ENCODE results near the gene SEMG2. TPM values are rescaled to one million over a fixed set of nuclear protein-coding genes. Genes with fewer than 3 reads are reported as not detected.

The SEMG2 gene, protein sequence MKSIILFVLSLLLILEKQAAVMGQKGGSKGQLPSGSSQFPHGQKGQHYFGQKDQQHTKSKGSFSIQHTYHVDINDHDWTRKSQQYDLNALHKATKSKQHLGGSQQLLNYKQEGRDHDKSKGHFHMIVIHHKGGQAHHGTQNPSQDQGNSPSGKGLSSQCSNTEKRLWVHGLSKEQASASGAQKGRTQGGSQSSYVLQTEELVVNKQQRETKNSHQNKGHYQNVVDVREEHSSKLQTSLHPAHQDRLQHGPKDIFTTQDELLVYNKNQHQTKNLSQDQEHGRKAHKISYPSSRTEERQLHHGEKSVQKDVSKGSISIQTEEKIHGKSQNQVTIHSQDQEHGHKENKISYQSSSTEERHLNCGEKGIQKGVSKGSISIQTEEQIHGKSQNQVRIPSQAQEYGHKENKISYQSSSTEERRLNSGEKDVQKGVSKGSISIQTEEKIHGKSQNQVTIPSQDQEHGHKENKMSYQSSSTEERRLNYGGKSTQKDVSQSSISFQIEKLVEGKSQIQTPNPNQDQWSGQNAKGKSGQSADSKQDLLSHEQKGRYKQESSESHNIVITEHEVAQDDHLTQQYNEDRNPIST
- total RNA-seq (2014; rRNA removed; shearing (Covaris generic)) = not detected in 2 replicates

DNA sequence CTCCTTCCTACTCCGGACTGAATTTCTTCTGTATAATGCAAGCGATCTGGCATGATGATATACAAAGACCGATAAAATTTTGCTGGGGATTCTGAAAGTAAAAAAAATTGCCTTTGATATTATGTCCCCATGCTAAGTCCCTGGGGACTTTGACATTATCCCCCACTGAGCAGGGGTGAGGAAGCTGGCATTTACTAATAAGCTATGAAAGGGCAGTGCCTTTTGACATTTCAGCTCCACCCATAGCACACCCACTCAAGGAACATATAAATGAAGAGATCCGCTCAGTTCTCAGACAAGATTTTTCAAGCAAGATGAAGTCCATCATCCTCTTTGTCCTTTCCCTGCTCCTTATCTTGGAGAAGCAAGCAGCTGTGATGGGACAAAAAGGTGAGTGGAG is at the start of gene SEMG2:
Gene SEMG2, plus strand, starts transcription at position 298 of the 400 bp plus-strand sequence. Its CDS starts 17 bp downstream, at position 315.
- DNase-seq (ENCODE audit: low read depth) = no peak

DNA sequence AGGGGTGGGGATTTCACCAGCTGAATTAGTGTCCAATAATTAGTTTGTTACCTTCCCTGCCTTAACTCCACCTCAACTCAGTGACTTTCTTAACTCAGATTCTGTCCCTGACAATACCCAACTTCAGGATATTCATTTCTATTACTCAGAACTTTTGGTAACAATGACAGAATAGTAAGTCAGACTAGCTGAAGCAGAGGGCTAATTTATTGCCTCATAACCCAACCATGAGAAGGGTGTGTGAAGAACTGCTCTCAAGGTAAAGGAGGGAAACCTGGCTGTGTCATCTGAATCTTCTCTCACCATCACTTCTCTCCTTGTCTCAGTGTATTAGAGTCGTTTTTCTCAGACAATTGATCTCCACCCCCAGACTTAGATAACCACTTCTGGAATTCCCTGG is 47.7 kb upstream of the SEMG2 start:
- no peak for DNase-seq (ENCODE audit: low read depth)

DNA sequence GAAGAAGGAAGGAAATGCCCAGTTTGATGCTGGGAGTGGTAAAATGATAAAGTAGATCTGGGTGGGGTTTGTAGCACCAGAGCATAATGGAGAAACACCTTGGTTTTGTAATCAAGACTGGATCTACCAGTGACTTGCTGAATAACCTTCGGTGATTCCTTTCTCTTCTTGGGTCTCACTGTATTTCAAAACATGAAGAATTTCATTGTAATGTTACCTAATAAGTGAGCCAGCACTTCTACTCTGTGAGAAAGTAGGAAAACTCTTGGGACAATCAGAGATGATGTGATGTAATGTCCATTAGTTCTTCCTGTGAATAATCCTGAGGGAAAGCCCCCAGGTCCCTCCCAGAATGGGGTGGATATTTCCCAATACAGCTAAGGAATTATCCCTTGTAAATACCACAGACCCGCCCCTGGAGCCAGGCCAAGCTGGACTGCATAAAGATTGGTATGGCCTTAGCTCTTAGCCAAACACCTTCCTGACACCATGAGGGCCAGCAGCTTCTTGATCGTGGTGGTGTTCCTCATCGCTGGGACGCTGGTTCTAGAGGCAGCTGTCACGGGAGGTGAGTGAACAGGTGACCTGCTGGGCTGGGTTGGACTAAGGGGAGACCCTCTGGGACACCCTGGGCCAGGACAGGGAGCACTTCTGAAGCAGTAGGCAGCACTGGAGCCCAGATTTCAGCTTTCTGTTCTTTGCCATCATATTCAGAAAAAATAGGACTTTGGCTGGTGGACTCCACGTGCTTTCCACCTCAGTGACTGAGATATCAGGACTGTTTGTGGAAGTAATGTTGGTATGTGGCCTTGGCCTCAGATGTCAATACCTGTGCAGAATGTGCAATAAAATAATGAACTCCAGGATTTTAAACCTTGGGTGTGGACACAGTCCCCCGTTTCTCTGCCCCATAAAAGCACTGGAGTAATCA is 46.5 kb upstream of the SEMG2 start, which contains the start of gene PI3:
Gene PI3, plus strand, starts transcription at position 469 of the 931 bp plus-strand sequence. Its CDS starts 21 bp downstream, at position 490.
- DNase-seq (ENCODE audit: low read depth) = peak; percentile 16

DNA sequence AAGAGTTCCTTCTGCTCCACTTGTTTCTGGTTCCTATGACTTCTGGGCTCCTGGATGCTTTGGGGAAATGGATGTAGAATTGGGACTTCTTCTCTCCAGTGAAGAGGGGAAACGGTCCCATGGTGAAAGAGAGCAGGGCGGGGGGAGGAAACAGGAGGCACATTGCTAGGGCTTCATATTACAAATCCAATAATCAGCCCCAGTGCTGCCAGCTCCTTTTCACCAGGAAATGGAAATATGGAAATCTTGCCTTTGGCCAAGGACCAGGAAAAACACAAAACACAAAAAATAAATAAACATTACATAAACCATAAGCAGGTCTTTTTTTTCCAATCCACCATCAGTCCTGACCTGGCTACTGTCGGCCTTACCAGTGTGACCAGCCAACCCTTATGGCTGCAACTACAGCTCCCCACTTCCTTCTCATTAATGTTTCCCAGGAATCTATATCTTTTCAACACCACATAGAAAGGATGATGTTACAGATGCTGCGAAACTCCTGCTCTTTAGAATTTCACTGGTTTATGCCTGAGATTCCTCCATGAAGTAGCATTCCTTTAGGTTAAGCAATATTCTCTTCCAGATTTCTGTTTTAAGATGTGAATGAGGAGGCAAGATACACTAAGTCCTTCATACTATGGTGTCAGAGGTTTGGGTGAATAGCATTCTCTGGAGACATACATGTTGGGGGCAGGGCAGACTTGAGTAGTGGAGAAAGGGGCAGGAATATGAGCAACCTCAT is 44.5 kb upstream of the SEMG2 start:
- no peak for DNase-seq (ENCODE audit: low read depth)

DNA sequence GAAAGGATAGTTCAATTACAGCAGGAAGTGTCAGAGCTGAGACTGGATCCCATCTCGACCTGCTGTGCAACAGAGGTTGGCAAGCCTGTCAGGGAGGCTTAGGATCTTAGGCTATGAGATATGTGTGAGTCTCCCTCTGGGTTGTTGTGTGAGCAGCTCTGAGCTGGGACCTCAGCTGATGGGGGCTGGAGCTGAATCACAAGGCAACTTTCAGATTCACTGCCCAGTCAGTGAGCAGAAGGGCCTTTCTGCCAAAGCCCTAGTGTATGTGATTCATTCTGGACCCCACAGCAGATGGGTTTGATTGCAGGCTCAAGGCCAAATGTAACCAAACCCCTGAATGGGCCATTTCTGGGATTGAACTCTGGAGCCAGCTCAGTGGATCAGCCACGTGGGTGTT is 42.0 kb upstream of the SEMG2 start:
- no peak for DNase-seq (ENCODE audit: low read depth)

DNA sequence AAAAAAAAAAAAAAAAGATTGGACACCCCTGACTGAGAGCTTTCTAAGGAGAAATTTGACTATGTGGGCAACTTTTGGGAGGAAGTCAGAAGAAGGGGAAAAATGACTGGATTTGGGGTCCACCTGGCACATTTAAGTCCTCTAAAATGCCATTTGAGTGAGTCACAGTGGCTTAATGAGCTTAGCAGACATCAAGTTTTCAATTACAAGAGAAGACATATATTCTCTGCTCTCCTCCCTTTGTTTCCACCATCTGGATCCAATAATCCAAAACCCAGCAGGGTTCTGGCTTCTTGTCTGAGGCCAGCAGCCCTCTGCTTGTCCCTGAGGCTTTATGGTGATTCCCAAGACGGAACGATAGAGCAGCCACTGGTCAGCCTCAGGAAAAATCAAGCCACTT is 39.5 kb upstream of the SEMG2 start:
- peak; percentile 16 for DNase-seq (ENCODE audit: low read depth)

DNA sequence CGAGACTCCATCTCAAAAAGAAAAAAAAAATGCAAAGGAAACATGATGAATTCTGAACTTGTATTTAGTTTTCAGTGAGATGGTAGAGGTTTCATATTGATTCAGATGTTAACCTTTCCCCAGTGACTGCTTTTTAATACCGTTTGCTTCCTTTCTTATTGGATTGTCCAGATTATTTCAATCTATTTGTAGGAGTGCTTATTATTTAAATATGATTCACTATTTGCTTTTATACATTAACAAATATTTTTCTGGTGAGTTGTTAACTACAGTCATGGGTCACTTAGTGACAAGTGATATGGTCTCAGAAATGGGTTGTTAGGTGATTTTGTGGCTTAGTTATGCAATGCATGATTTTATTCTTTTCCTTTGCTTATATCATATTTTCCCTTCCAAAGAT is 38.1 kb upstream of the SEMG2 start:
- DNase-seq (ENCODE audit: low read depth) = no peak

DNA sequence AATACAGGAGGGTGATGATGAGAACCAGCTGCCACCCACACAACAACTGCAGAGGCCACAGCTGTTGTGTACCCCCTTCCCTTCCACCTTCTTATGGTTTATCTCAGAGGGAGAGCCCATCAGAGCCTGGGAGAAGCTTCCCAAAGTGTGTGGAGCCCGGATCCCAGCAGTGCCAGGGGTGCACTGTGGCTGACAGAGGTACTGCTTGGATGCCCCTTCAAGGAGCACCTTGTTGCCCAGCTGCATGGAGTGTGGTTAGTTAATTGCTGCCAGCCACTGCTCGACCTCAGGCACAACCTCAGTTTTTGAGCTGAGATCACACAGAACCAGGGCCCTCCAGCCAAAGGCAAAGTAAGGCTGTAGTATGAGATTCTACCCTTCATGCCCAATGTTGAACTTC is 33.5 kb upstream of the SEMG2 start:
- DNase-seq (ENCODE audit: low read depth) = no peak

DNA sequence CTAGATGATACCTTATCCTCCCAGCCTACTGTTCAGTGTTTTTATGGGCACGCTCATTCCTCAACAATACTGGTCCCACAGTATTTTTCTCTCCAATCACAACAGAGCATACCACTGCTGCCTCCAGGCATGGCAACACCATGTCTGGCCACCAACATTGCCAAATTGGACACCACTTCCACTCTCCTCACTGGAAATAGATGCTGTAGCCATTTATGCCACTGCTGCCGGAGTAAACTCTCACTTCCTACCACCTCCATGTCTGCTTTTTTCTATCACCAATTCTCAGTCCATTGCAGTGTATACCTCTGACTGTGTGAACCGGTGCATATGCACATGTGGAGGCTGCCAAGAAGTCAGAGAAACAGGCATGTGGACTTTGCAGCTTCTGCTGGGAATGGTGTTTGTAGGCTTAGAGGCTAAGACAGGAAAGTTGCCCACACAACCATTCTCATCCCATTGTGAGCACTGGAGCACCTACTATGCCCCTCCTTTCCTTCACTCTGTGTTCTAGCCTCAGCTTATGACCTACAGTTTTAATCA is 32.0 kb upstream of the SEMG2 start:
- DNase-seq (ENCODE audit: low read depth) = no peak

DNA sequence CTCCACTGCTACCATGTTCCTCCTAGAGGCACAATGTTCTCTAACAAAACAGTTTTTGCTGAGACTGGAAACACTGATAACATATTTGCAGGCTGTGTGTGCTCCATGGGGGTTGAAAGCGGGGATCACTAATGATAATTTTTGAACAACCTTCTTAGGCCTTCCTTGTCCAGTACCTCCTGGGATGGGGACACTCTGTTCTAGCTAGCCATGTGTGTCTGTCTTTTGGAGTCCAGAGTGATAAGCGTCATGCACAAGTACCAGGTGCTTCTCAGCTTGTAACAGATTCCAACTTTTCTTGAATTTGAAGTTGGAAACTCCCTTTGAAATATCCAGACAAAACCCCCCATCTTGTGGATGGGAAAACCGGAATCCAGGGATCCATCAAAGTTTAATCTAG is 31.3 kb upstream of the SEMG2 start:
- no peak for DNase-seq (ENCODE audit: low read depth)

DNA sequence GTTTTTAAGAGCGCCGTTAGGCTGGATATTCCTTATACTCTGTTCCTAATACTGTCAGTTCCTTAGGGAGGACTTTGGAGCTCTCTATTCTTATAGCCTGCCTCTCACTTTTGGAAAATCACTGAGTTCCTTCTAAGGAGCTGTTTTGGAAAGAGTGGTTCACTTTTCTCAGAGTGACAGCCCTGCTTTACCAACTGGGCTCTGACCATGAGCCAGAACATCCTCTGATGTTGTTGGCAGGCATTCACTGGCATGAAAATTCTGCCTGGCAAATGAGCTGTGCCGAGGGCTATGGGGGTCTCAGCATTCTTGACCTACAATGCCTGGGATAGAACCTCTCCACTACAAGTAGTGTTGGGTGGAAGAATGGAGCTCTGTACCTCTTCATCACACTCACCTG is 29.2 kb upstream of the SEMG2 start:
- DNase-seq (ENCODE audit: low read depth) = no peak

DNA sequence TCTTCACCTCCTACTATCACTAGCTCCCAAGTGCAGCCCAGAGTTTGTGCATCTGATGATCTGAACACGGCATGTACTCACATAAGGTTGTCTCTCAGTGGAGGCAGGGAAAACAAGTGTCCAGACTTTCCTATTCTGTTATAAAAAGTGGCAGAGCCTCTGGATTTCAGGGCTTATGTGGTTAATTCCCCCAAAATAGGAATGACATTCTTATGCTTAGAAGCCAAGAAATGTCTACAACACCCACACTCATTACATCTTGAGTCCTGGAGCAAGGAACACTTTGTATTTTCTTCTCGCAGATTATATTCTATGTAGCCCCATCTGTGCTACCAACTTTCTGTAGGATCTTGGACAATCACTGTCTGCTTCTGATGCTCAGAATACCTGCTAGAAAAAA is 27.8 kb upstream of the SEMG2 start:
- DNase-seq (ENCODE audit: low read depth) = no peak

DNA sequence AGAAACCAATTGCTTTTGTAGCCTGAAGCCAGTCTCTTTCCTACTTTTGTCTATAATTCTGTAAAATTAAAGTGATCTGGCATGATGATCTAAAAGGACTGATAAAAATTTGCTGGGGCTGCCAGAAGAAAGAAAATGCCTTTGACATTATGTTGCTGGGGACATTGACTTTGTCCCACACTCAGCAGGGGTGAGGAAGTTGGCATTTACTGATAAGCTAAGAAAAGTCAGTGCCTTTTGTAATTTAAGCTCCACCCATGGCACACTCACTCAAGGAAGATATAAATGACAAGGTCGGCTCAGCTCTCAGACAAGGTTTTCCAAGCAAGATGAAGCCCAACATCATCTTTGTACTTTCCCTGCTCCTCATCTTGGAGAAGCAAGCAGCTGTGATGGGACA is 14.4 kb upstream of the SEMG2 start, which contains the start of gene SEMG1:
Gene SEMG1, plus strand, starts transcription at position 309 of the 400 bp plus-strand sequence. Its CDS starts 21 bp downstream, at position 330.
- DNase-seq (ENCODE audit: low read depth) = no peak

DNA sequence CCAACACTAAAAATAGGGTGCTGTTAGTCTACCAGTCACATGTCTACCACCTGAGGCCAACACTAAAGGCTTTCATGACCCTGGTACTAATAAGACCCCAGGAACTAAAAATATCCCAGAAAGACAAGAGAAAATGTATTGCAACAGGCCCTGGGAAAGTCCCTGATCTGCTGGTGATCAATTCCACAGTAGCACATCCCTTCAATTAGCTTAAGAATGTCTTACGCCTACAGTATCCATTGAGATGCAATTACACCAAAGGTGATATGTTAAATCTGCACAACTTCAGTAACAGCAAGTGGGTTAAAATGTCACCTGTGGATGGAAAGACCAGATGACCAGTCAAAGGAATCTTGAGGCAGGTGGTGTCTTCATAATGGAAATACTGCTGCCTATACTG is 11.2 kb upstream of the SEMG2 start:
- DNase-seq (ENCODE audit: low read depth) = no peak

DNA sequence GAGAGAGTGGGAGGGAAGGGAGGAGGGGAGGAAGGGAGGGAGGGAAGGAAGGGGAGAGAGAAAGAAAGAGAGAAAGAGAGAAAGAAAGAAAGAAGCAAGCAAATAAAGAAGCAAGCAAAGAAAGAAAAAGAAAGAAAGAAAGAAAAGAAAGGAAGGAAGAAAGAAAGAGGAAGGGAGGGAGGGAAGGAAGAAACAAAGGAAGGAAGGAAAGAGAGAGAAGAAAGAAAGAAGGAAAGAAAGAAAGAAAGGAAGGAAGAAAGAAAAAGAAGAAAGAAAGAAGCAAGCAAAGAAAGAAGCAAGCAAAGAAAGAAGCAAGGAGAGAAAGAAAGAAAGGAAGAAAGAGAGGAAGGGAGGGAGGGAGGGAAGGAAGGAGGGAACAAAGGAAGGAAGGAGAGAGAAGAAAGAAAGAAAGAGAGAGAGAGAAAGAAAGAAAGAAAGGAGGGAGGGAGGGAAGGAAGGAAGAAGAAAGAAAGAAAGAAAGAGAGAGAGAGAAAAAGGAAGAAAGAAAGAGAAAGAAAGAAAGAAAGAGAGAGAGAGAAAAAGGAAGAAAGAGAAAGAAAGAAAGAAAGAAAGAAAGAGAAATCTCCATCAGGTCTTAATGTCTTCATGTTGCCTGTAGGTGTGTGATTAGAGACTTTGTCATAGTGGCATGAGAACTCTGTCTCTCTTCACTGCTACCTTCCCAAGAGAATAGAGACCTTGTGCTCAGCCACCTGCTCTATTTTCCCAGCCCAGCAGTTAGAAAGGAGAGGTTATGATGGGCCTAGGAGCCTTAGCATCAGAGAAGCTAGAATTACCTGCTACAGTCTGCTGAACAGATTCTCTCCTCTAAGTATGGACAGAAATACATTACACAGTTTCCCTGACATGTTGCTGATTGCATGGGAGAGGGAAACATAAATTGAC is 9.4 kb upstream of the SEMG2 start:
- DNase-seq (ENCODE audit: low read depth) = no peak

DNA sequence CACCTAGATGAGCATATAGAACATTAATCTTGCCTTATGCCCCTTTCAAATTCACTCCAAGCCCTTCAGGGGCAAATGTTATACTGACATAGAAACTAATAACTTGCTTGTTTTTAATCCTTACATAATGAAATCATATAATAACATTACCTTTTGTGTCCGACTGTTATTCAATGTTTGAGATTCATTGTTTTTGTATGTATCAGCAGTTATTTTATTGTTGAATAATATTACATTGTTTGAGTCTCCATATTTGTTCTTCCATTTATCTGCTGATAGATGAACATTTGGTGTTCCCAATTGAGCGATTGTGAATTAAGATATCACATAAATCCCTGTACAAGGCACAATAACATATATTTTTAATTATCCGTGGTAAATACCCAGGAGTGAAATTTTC is 8.3 kb upstream of the SEMG2 start:
- DNase-seq (ENCODE audit: low read depth) = no peak

DNA sequence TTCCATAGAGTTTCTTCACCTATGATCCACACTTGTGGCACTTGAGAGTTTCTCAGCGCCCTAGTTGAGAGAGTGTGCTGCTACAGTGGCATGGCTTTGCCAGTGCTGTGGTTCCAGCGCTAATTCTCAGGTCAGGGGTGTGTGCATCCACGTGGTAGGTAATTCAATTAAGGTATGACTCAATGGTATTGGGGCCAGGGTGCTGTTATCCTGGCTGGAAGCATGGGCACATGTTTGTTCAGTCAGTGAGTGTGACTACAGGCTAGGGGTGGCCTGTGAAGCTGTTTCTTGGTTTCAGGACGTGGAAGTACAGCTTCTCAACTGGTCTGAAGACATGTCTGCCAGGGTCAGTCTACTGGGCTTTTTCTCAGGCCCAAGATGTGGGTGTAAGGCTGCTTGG is 3.0 kb upstream of the SEMG2 start:
- peak; percentile 42 for DNase-seq (ENCODE audit: low read depth)

DNA sequence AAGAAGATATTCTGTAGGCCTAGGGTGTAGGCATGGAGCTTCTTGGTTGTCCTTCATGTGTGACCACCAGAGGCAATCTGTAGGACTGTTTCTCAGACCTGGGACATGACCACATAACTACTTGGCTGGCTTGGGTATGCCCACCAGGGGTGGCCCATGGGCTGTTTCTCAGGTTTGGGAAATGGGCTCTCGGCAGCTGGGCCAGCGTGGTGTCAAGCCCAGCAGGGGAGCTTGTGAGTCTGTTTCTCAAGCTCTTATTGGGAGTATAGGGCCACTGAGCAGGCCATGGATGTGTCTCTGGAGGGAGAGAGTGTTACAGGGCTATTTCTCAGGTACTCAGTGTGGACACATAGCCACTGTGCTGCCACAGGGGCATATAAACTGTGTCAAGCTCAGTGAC is 2.5 kb upstream of the SEMG2 start:
- no peak for DNase-seq (ENCODE audit: low read depth)

DNA sequence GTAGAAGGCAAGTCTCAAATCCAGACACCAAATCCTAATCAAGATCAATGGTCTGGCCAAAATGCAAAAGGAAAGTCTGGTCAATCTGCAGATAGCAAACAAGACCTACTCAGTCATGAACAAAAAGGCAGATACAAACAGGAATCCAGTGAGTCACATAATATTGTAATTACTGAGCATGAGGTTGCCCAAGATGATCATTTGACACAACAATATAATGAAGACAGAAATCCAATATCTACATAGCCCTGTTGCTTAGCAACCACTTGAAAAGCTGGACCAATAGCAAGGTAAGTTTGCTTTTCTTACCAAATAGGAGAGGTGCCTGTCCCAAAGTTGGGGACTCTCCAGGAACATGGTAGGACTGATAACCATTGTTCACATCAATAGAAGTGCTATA is 2.0 kb downstream of the SEMG2 start:
- DNase-seq (ENCODE audit: low read depth) = no peak

DNA sequence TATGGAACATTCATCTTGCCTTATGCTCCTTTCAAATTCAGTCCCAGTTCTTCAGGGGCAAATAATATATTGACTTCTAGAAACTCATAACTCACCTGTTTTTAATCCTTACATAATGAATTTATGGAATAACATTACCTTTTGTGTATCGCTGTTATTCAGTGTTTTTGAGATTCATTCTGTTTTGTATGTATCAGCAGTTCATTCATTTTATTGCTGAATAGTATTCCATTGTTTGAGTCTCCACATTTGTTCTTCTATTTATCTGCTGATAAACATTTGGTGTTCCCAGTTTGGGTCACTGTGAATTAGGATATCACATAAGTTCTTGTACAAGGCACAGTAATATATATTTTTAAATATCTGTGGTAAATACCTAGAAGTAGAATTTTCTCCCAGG is 5.1 kb downstream of the SEMG2 start:
- DNase-seq (ENCODE audit: low read depth) = no peak
